Kidney (tissue), 14 donors: ENCODE data around the gene ZNF174. TPM values are rescaled to one million over a fixed set of nuclear protein-coding genes. Genes with fewer than 3 reads are reported as not detected.
A peak's percentile ranks its signal among the peaks of the same experiment; 100 is the strongest.

Experiments
- DNase-seq, 5 donors: peaks; one replicate each; pipeline ENCODE4 v3.0.0-alpha.2; 2013 to 2020
- FAIRE-seq: peaks from 2 replicates; lab custom pipeline; 2012; peaks lifted over from hg19 to GRCh38; lab: Jason Lieb, UNC
- H3K27ac ChIP-seq, 2 donors: one replicate each; pipeline ENCODE4 v1.7.0; 2013; ENCODE audit warnings: low read depth in 2 of 2, low read length in 2 of 2, inconsistent platforms in 1 of 2
- H3K27me3 ChIP-seq: one replicate; pipeline ENCODE4 v1.7.1; 2013; ENCODE audit warnings: low read length, inconsistent platforms; ENCODE audit not compliant: control insufficient read depth, insufficient read depth
- H3K36me3 ChIP-seq, 3 donors: one replicate each; pipeline versions ENCODE4 v1.7.0 to v1.7.1; 2013; ENCODE audit warnings: low read length in 3 of 3, control low read depth in 1 of 3, inconsistent platforms in 1 of 3; ENCODE audit not compliant: insufficient read depth in 3 of 3, control insufficient read depth in 2 of 3
- H3K4me1 ChIP-seq, 3 donors: one replicate each; pipeline versions ENCODE4 v1.7.0 to v1.7.1; 2013; ENCODE audit warnings: low read length in 3 of 3, inconsistent platforms in 1 of 3, low read depth in 1 of 3; ENCODE audit not compliant: control insufficient read depth in 2 of 3, insufficient read depth in 2 of 3
- H3K4me3 ChIP-seq, 3 donors: one replicate each; pipeline versions ENCODE4 v1.7.0 to v1.8.1; 2013; ENCODE audit warnings: low read length in 3 of 3, control low read depth in 1 of 3, inconsistent platforms in 1 of 3
- H3K9ac ChIP-seq, 3 donors: one replicate each; pipeline versions ENCODE4 v1.7.0 to v1.7.1; 2013; ENCODE audit warnings: low read length in 3 of 3, control low read depth in 1 of 3, inconsistent platforms in 1 of 3
- H3K9me3 ChIP-seq, 3 donors: one replicate each; pipeline versions ENCODE4 v1.7.0 to v1.7.1; 2013; ENCODE audit warnings: low read length in 3 of 3, control low read depth in 1 of 3, inconsistent platforms in 1 of 3; ENCODE audit not compliant: control insufficient read depth in 2 of 3, insufficient read depth in 1 of 3
- intact Hi-C: fragments of 100-400 bp; cut with DNase I; formaldehyde crosslinking; loops from one replicate; pipeline ENCODE4 v1.11.1; 2022
- polyA plus RNA-seq: library from polyadenylated mRNA; stranded (reverse); fragments of 350-450 nt; fragmentation: Illumina TruSeq; extraction: RNeasy Lipid Tissue Mini Kit (QIAGEN cat#74804); gene quantifications from one replicate; pipeline ENCODE4 v1.2.3, GENCODE V29; 2014; ENCODE audit warnings: low read depth, low replicate concordance; ENCODE audit not compliant: insufficient read depth
- total RNA-seq: library from RNA; stranded (reverse); fragmentation: NEBNext Ultra II Directional; extraction: Animal tissue kit (Norgen Biotek cat#: 25700); gene quantifications from one replicate; pipeline ENCODE4 v1.2.1, GENCODE V29; 2021
- TF ChIP-seq, protein P1 (sequence below): IDR thresholded peaks from 3 replicates; pipeline ENCODE4 v1.5.1; 2012; ENCODE audit warnings: mild to moderate bottlenecking, moderate library complexity, borderline replicate concordance; ENCODE audit not compliant: insufficient read depth; ENCODE audit errors: extremely low read depth
- donor health status: control.
- donor health status: control.
- donor health status: control.
- donor health status: control.
- donor health status: control.
- donor health status: DM: yes; HTN: yes; CAD: no.
- donor health status: Normal renal cell carcinoma (clear cell type).

Gene ZNF174
- total and polyA plus RNA-seq, 2 donors from 2014 or later, result 10.9 to 12.4 TPM

GRCh38 chr16:3454631-3455147, 53.7 kb downstream of the ZNF174 start:
- TF ChIP-seq, protein P1, sequence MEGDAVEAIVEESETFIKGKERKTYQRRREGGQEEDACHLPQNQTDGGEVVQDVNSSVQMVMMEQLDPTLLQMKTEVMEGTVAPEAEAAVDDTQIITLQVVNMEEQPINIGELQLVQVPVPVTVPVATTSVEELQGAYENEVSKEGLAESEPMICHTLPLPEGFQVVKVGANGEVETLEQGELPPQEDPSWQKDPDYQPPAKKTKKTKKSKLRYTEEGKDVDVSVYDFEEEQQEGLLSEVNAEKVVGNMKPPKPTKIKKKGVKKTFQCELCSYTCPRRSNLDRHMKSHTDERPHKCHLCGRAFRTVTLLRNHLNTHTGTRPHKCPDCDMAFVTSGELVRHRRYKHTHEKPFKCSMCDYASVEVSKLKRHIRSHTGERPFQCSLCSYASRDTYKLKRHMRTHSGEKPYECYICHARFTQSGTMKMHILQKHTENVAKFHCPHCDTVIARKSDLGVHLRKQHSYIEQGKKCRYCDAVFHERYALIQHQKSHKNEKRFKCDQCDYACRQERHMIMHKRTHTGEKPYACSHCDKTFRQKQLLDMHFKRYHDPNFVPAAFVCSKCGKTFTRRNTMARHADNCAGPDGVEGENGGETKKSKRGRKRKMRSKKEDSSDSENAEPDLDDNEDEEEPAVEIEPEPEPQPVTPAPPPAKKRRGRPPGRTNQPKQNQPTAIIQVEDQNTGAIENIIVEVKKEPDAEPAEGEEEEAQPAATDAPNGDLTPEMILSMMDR, result no peak
- H3K9me3 ChIP-seq, result no peaks in the 10 kb centered on the region
- no peak overlapping the region for H3K4me3 ChIP-seq
- no peak for FAIRE-seq
- H3K36me3 ChIP-seq, result peaks cover 0 to 2% (median 0%) of the 10 kb centered on the region in 3 donors
- H3K27me3 ChIP-seq, result no peaks in the 10 kb centered on the region
- no peak overlapping the region for H3K9ac ChIP-seq
- H3K27ac ChIP-seq, result no peak overlapping the region
- intact Hi-C loops, result no loop called here
- no peak for DNase-seq
- H3K4me1 ChIP-seq, result peaks cover 3 to 12% (median 7%) of the 10 kb centered on the region in 3 donors

GRCh38 chr16:3457434-3458252, 56.6 kb downstream of the ZNF174 start:
- TF ChIP-seq, protein P1, result peak; percentile 29
- FAIRE-seq, result no peak
- Histone ChIP-seq H3K27ac (peak overlapping the region; percentile 95 to 98), H3K9me3 (no peaks in the 10 kb centered on the region), H3K36me3 (no peaks in the 10 kb centered on the region), H3K9ac (peak overlapping the region; percentile 52 to 97 (median 53)), H3K27me3 (no peaks in the 10 kb centered on the region), H3K4me1 (peaks cover 7 to 31% (median 29%) of the 10 kb centered on the region in 3 donors), H3K4me3 (peak overlapping the region; percentile 59 to 90 (median 65))
- intact Hi-C loops, result no loop called here
- peak; percentile 92 to 97 (median 96) for DNase-seq

DNA sequence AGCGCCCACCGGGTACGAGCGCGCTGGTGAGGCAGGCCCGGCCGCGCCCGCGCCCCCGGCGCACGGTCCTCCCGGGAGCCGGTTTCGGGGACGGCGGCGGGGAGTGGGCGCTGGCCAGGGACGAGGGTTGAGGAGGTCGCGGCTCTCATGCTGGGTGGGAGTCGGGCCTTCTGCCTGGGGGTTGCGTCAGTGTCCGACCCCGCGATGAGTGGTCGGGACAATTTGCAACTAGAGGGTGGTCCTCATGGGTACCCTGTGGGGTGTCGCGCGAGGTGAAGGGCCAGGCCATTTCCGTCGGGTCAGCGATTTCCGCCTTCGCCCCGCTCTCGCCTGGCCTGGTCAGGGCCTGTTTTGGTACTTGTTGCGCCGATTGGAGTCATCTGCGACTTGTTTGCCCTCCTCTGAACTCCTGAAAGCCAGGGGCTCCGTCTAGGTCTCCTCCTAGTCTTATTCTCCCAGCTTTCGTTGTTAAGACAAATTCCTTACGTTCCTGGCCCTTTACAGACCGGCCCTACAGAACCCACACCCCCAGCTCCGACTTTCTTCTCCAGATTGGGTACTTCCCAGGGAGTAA, 57.4 kb downstream of the ZNF174 start:
- peaks cover 7 to 31% (median 31%) of the 10 kb centered on the region in 3 donors for H3K4me1 ChIP-seq
- peak overlapping the region; percentile 82 to 90 (median 88) for H3K4me3 ChIP-seq
- peak; percentile 28 to 81 (median 60) for DNase-seq
- intact Hi-C loops, result no loop called here
- H3K9me3 ChIP-seq, result no peaks in the 10 kb centered on the region
- TF ChIP-seq, protein P1, result no peak
- peak overlapping the region; percentile 38 to 97 (median 95) for H3K9ac ChIP-seq
- no peaks in the 10 kb centered on the region for H3K27me3 ChIP-seq
- FAIRE-seq, result no peak
- no peaks in the 10 kb centered on the region for H3K36me3 ChIP-seq
- H3K27ac ChIP-seq, result peak overlapping the region; percentile 95 to 98
